Smooth muscle cell of the brain vasculature (primary cell): ENCODE results near the gene ABHD8.

Experiments used
- DNase-seq: peaks from one replicate; pipeline ENCODE4 v3.0.0-alpha.2; 2012; ENCODE audit warnings: low read depth, low spot score

The ABHD8 gene

DNA sequence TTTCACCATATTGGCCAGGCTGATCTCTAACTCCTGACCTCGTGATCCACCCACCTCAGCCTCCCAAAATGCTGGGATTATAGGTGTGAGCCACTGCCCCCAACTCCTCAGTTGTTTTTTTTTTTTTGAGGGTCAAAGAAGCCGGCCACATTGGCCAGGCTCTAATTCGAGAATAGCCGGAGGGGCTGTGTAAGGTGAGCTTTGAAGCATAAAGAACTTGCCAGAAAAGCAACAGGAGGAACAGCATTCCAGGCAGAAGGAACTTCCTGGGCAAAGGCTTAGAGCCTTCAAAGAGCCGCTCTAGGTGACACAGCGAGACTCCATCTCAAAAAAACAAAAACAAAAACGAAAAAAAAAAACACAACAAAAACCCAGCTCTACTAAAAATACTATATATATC, 37.2 kb downstream of the ABHD8 start:
- DNase-seq: no peak

DNA sequence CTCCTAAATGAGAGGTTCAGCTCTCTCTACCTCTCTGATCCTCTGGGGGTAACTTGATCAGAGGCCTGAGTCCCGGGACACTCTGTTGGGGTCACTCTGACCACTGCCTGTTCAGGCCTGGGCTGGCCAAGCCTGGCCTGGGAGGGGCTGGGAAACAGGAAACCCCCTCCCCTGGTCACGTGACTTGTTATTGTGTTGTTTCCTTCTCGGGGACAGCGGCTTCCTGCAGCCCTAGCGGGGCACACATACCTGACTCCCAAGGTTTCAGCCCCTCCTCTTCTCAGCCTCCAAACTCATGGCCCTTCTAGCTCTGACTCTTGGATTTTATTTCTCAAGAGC, 38.6 kb downstream of the ABHD8 start, which contains the start of gene USHBP1:
USHBP1 (minus strand) TSS at position 105 of the 339 bp plus-strand sequence. CDS start 446 bp downstream, outside the sequence.
- DNase-seq: no peak

DNA sequence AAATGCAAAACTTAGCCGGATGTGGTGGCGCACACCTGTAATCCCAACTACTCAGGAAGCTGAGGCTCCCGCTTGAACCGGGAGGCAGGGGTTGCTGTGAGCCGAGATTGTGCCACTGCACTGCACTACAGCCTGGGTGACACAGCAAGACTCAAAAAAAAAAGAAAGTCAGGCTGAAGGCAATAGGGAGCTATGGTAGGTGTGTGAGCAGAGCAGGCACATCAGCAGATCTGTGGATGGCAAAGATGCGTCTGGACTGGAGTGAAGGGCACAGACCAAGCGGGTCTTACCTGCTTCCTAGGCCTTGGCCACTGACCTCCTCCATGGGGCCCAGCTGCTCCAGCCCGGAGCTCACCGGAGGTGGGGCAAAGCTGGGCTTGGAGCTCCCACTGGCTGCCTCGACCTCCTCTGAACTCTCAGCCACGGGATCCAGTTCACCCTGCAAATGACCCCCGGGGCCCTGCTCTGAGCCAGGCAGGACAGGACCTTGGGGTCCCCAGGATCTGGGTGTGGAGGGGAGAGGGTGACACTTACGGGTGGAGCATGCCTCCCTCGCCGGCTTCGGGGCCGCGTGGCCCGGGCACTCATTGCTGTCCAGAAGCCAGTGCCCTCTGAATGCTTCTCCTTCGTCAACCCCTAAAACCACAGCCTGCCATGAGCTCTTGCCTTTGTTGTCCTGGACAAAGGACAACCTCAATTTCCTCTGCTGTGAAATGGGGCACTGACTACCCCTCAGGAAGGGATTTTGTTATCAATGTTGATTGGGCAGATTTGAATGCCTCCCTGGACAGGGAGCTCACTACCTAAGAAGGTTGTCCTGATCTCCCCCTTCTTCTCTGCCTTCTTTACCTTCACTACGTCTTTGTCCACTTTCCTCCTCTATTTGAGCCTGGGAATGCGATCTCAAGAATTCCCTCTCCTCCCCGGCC, 39.2 kb downstream of the ABHD8 start:
- DNase-seq: no peak

DNA sequence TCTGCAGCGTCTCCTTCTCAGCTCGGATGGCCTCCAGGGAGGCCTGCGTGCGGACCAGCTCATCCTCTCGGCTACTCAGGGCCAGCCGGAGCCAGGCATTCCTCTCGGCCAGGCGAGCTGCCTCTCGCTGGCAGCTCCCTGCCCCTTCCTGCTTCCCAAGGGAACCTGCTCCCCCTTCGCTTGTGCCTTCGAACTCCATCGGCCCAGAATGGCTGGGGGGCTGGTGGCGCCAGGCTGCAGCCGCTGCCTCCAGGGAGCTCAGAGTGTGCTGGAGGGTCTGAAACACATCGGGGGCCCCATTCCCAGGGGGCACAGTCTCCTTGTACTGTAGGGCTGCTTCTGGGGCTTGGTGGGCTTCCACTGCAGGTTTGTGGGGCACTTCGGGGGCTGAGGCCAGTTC, 40.7 kb downstream of the ABHD8 start:
- no peak for DNase-seq

DNA sequence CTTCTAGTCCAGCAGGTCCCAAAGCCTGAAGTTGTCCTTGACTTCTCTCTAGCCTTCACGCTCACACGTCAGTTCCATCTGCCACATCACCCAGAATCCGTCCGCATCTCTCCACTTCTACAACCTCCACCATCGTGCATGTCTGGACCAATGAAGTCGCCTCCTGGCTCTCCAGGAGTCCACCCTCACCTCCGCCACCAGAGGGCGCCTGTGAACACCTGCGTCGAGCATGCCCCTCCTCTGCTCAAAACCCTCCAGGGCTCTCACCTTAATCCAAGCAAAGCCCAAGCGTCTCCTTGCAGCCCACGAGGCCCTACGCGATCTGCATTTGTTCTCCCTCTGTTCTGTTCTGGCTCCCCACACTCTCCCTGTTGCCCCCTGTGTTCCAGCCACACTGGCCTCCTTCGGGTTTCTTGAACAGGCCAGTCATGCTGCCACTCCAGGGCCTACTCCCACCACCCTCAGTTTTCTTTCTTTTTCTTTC, 42.3 kb downstream of the ABHD8 start:
- DNase-seq: peak; percentile 26

DNA sequence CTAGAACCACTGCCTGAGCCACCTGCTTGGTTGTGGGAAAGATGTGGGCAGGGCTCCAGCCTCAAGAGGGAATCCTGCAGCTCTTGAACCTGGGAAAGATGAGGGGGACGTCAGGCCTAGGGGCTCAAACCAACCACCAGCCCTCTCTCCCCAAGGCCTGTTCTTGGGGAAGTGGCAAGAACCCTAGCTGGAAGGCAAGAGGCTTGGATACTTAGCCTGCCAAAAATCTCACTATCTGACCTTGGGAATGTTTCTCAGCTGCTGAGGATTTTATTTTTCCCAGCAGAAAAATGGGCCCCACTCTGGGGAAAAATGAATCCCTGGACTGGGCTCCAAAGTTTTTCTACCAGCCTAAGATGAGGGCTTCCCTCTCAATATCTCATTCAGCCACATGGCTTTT, 43.3 kb downstream of the ABHD8 start:
- no peak for DNase-seq

DNA sequence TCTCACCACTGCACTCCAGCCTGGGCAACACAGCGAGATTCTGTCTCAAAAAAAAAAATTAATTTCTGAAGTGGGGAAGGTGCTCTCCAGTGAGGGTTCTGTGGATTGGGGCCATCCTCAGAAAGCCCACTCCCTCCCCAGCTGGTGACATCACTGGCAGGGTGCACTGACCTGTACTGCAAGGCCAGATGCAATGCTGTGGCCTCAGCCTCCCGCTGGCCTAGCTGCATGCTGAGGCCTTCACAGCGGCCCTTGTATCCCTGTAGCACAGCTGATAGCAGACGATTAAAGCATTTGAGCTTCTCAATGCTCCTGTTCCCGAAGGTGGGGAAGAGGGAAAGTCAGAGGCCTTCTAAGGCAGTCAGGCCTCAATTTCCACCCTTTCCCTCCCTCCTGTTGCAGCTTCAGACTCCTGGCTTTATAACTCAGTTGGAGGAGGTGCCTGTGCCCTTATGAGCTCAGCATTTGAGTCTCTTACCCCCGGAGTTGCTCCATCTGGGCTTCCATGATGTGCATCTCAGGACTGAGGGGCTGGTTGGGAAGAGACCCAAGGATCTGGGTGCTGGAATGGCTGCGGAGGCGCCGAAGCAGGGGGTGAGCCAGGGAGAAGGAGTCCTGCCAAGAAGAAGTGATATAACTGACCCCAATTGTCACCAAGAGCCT, 44.0 kb downstream of the ABHD8 start:
- DNase-seq: no peak

DNA sequence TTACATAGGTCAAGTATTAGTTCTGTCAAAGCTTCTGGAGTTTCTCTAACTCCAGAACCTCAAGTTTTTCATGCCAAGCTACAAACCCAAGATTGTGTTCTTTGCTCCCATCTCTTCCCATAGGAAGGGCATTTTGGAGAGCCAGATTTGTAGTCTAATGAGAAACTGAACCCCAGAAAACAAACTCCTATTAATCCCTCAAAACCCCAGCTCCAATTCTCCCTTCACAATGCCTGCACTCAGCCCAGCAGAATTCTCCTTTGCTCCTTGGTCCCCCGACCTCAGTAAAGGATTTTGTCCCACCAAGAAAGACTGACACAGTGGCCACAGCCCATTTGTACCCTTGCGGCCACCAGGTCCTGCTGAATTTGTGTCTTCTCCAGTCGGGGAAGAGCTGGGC, 47.1 kb downstream of the ABHD8 start:
- DNase-seq: no peak

DNA sequence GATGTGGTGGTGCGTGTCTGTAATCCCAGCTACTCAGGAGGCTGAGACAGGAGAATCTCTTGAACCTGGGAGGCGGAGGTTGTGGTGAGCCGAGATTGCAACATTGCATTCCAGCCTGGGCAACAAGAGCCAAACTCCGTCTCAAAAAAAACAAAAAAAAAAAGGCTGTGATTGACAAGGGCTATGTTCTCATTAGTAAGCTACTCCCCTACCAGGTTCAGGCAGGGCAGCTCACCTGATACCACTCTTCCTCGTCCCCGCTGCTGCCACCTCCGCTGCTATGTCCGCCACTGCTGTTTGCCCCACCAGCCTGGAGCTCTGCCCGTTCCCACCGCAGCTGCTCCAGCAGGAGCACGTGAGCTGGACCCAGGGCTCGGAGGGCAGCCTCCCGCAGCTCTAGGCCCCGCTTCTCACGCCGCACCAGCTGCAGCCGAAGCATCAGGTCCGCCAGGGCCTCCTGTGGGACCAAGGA, 48.0 kb downstream of the ABHD8 start:
- DNase-seq: no peak

DNA sequence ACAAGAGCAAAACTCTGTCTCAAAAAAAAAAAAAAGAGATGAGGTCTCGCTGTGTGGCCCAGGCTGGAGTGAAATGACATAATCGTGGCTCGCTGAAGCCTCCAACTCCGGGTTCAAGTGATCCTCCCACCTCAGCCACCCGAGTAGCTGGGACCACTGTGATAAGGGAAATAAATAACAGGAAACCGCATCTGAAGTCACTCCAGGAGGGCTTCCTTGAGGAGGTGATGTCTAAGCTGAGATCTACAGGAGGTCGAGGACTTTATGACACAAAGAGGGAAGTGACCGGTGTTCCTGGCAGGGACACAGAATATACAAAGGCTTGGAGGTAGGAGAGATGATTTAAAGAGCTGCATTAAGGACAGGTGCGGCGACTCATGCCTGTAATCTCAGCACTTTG, 48.6 kb downstream of the ABHD8 start:
- no peak for DNase-seq

DNA sequence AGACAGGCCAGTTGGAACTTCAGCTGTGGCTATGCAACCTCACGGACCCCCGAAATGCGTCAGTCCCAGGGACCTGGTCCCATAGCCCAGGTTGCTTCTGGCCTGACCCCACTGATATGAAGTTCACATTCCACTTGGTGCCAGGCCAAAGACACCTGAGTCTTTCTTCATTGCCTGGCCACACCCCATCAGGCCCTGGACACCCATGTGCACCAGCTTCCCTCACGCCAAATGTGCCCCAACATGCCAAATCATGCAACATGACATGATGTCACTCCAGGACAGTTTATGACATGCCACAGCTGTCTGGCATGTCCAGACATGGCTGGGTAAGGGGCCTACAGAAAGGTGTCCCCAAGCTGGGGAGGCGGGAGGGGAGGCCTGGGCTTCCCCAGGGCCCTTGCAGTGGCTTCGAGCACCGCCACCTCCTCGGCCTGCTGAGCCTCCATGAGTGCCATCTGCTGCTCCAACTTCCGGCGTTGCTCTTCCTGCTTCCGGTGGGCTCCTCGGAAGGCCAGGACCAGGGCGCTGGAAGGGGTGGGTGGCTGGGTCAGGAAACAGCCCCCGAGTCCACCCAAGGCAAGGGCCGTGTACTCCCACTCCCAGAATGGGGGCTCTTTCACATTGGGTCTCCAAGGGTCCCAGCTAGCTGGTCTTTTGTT, 53.2 kb downstream of the ABHD8 start:
- DNase-seq: no peak

DNA sequence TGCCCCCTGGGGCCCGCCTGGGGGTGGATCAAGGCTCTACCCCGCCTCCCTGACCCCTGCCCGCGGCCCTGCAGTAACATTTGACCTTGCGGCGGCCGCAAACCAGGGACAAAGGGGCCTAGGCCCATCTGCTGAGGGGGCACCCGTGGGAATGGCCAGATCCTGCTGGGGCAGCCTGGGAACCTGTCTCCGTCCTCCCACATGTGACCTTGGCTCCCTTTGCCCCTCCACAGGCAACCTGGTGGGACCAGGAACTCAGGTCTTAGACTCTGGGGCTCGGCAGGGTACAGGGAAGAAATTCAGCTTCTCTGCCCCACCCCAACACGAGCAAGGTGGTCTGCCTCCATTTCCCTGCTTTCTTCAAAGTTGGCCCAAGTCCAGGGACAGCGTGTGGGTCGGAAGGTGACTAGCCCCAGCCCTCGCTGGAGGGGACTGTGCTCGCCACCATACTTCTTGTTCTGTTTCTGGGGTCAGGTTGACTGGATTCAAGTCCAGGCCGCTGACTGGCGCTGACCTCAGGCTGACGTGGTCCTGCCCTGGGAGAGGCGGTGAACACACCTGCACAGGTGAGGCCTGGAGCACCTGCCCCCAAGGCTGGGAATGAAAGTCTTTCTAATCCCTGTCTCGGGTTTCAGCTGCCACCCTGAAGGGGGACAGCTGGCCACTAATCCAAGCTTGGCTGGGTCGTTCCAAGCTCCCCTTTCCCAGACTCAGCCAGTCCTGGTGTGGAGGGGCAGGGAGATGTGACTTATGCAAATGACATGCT, 55.0 kb downstream of the ABHD8 start:
- no peak for DNase-seq

DNA sequence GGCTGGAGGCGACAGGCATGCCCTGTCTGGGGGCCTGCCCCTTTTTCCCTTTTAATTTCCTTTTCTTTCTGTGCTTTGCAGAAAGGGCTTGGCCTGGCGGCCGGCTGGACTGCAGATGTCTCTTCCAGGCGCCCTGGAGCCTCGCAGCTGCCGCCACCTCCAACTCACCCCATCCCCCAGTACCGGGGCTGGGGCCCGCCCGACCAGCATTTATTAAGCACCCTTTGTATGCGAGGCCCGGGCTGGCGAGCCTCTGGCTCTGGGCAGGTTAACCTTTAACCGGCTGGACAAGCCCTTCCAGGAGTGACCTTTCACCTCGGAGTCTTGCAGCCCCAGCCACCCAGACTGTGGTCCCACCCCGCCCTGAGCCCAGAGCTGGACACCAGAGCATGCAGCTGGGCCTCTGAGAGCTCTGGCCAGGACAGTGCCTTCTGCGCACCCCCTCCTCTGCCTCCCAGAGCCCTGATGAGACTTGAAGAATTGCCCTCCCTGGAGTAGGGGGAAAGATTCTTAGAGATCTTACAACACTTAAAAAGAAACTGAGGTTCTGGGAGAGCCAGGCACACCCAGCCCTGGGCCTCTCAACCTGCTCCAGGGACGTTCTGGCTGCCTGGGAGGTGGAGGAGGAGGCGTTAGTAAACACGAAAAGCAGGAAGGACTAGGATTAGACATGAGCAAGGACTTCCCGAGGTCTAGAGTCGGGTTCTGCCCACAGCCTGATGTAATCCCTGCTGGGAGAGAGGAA, 56.4 kb downstream of the ABHD8 start:
- no peak for DNase-seq

DNA sequence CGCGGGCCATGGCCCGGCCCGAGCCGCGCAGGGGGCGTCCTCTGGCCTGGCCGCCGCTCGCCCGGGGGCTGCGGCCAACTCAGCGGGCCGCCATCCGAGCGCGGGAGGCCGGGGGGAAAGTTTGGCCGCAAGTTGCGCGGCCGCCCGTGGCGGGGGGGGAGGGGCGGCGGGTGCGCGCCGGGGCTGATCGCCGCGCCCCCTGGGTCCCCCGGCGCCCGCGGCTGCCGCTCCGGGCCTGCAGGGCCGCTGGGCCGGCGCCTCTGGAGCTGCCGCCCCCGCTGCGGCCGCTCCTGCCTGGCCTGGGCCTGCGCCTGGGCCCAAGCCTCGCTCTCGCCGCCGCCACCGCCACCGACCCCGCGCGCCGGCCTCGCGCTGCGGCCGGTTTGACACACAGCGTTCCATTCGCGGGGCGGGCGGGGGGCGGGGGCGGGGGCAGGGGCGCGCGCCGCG, 57.7 kb downstream of the ABHD8 start, which contains the start of gene NR2F6:
NR2F6 (minus strand) TSS at position 385 of the 450 bp plus-strand sequence. CDS start 699 bp downstream, outside the sequence.
- DNase-seq: no peak

DNA sequence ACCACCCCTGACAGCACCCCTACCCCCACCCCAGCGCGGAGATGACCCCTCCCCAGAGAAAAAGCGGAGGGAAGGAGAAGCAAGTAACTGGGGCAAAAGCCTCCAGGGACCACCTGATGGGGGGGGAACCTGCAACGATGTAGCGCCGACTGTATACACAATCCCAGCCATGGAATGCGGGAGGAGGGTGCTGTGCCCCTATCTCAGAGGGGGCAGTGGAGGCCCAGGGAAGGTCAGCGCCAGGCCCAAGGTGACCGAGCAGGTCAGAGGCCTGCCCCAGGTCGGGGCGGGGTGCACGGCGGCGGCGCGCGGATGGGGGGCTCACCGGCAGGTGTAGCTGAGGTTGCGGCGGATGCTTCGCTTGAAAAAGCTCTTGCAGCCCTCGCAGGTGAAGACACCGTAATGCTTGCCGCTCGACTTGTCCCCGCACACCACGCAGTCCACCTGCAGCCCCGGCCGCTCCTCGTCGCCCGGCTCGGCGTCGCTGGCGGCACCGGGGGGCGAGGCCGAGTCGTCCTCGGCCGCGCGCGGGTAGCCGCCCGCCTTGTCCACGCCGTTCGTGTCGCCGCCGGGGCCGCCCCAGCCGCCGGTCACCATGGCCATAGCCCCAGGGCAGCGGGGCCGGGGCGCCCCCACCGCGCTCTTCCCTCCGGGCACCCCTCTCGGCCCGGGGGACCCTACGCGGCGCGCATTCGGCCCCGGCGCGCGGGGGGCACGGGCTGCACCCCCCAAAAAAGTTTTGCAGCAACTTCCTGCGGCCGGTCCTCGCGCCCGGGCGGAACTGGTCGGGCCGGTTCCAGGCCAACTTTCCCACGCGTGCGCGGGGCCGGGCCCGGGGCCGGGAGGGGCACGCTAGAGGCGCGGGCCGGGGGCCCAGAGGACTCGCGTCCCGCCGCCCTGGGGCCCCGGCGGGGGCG, 58.3 kb downstream of the ABHD8 start:
- no peak for DNase-seq

DNA sequence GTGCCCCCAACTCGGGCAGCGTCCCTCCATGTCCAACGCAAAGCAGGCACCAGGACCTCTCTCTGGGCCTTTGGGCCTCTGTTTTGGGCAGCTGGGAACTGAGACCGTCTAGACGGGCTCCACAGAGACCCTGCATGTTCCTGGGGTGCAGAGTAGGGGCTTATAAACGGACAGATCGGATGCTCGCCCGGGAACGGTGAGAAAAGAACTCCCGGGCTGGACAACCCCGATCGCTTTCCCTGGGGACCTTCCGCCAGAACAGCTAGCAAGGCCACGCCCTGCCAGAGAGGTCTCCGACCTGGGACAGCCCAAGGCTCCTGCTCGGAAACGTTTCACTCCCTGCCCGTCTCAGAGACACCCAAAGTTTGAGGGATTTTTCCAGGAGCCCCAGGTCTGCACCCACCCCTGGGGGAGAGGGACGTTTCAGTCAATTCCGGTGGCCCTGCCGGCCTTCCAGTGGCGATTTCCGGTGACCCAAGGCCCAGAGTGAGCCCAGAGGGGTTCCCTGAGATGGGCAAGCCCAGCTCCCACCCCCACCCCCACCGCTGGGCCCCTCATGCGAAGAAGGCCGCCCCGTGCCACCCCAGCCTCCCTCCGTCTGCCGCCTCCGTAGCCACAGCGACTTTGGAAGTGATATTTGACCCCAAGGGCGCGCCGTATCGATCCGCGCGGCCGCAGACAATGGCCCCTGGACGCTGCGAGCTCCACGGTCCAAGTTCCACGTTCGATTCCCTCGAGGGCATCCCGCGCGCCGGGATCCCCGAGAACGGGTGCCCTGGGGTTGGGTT, 59.2 kb downstream of the ABHD8 start:
- DNase-seq: no peak

DNA sequence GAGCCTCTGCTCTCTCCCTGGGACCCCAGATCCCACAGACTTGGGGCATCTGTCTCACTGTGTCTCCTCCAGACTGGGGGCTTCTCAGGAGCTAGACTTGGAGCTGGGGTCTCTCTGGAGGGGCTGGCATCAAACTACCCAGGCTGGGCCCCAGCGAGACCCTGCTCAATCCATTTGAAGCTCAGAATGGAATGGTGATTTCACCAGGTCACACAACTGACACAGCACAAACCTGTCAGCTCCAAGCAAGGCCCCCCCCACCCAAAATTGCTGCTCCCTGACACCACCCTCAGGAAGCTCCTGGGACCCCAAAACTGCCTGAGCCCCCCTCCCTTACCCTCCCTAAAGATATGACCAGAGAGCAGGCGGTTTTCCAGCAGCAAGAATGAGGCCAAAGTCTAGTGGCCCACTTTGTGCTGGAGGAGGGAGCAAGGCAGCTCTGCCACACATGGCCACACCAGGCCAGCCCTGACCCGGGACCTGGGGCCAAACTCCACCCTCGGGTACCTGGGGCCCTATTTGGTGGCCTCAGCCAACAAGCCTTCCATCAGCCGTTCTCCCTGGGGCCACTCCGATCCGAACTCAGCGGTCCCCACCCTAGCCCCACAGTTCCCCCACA, 59.9 kb downstream of the ABHD8 start:
- DNase-seq: no peak
